Adipocyte (in vitro differentiated cells): ENCODE data around the gene TIMM17B.
"Not testable (repeated sequence)": the region's sequence is repeated elsewhere in the genome, so short reads cannot be mapped to it uniquely, and the experiment has no call there.

Source experiments
- DNase-seq: peaks from one replicate; pipeline ENCODE4 v3.0.0-alpha.2; 2015; ENCODE audit warnings: low read depth
- H3K27me3 ChIP-seq: replicated peaks from 2 replicates; pipeline ENCODE4 v1.7.0; 2013; ENCODE audit warnings: mild to moderate bottlenecking, low read length, moderate library complexity; ENCODE audit not compliant: control insufficient read depth, insufficient read depth
- H3K36me3 ChIP-seq: 2 replicates; pipeline ENCODE4 v1.7.0; 2013; ENCODE audit warnings: low read length, mild to moderate bottlenecking, moderate library complexity; ENCODE audit not compliant: control insufficient read depth, insufficient read depth, severe bottlenecking
- H3K4me1 ChIP-seq: 2 replicates; pipeline ENCODE4 v1.7.0; 2013; ENCODE audit warnings: mild to moderate bottlenecking, low read length, moderate library complexity; ENCODE audit not compliant: control insufficient read depth, insufficient read depth
- H3K4me3 ChIP-seq: 2 replicates; pipeline ENCODE4 v1.7.0; 2013; ENCODE audit warnings: mild to moderate bottlenecking, low read length, moderate library complexity
- H3K9ac ChIP-seq: 2 replicates; pipeline ENCODE4 v1.7.0; 2013; ENCODE audit warnings: mild to moderate bottlenecking, low read length, moderate library complexity
- H3K9me3 ChIP-seq: 2 replicates; pipeline ENCODE4 v1.7.0; 2013; ENCODE audit warnings: mild to moderate bottlenecking, low read length, moderate library complexity; ENCODE audit not compliant: control insufficient read depth

TIMM17B gene

GRCh38 chrX:48891402-48892288, 5.9 kb downstream of the TIMM17B start:
- peaks cover 3% of the 10 kb centered on the region for H3K27me3 ChIP-seq
- DNase-seq: peak; percentile 90
- peak overlapping the region; percentile 59 for H3K9ac ChIP-seq
- peak overlapping the region; percentile 71 for H3K4me3 ChIP-seq
- peaks cover 8% of the 10 kb centered on the region for H3K4me1 ChIP-seq
- H3K36me3 ChIP-seq: no peaks in the 10 kb centered on the region
- H3K9me3 ChIP-seq: no peaks in the 10 kb centered on the region

GRCh38 chrX:48890934-48891401, 6.6 kb downstream of the TIMM17B start:
- Histone ChIP-seq H3K9ac (peak overlapping the region; percentile 59), H3K36me3 (no peaks in the 10 kb centered on the region), H3K4me1 (peaks cover 5% of the 10 kb centered on the region), H3K4me3 (peak overlapping the region; percentile 47), H3K27me3 (peaks cover 3% of the 10 kb centered on the region), H3K9me3 (no peaks in the 10 kb centered on the region)
- peak; percentile 36 for DNase-seq

GRCh38 chrX:48890296-48890925, 7.2 kb downstream of the TIMM17B start:
- Histone ChIP-seq H3K27me3 (peaks cover 3% of the 10 kb centered on the region), H3K4me1 (peaks cover 5% of the 10 kb centered on the region), H3K4me3 (peak overlapping the region; percentile 47), H3K9me3 (no peaks in the 10 kb centered on the region), H3K9ac (peak overlapping the region; percentile 59), H3K36me3 (no peaks in the 10 kb centered on the region)
- no peak for DNase-seq

- H3K27me3 ChIP-seq, H3K9me3 ChIP-seq, H3K36me3 ChIP-seq, DNase-seq, H3K4me1 ChIP-seq, H3K9ac ChIP-seq, H3K4me3 ChIP-seq: not testable (repeated sequence)
Measured at GRCh38 chrX:48886586-48886985, 11.0 kb downstream of the TIMM17B start.

GRCh38 chrX:48883729-48884128, 13.8 kb downstream of the TIMM17B start:
- Histone ChIP-seq H3K36me3 (no peaks in the 10 kb centered on the region), H3K4me1 (no peaks in the 10 kb centered on the region), H3K4me3 (no peak overlapping the region), H3K27me3 (peaks cover 11% of the 10 kb centered on the region), H3K9me3 (no peaks in the 10 kb centered on the region), H3K9ac (no peak overlapping the region)
- no peak for DNase-seq

- H3K4me1 ChIP-seq, H3K27me3 ChIP-seq, DNase-seq, H3K36me3 ChIP-seq, H3K9ac ChIP-seq, H3K4me3 ChIP-seq, H3K9me3 ChIP-seq: not testable (repeated sequence)
Measured at GRCh38 chrX:48876944-48877343, 20.6 kb downstream of the TIMM17B start.

GRCh38 chrX:48872017-48872416, 25.6 kb downstream of the TIMM17B start:
- not testable (repeated sequence) for H3K9me3 ChIP-seq, DNase-seq

GRCh38 chrX:48864210-48864609, 33.4 kb downstream of the TIMM17B start:
- DNase-seq: no peak
- Histone ChIP-seq H3K4me1 (no peaks in the 10 kb centered on the region), H3K9ac (no peak overlapping the region), H3K27me3 (peaks cover 9% of the 10 kb centered on the region), H3K36me3 (no peaks in the 10 kb centered on the region), H3K4me3 (no peak overlapping the region), H3K9me3 (peaks cover 8% of the 10 kb centered on the region)

More at GRCh38 chrX:48872017-48872416, 25.6 kb downstream of the TIMM17B start:
- not testable (repeated sequence) for H3K27me3 ChIP-seq, H3K9ac ChIP-seq, H3K4me3 ChIP-seq, H3K4me1 ChIP-seq, H3K36me3 ChIP-seq

GRCh38 chrX:48854898-48855297, 42.7 kb downstream of the TIMM17B start:
- Histone ChIP-seq H3K9ac (no peak overlapping the region), H3K4me3 (no peak overlapping the region), H3K9me3 (peaks cover 5% of the 10 kb centered on the region), H3K4me1 (no peaks in the 10 kb centered on the region), H3K36me3 (no peaks in the 10 kb centered on the region), H3K27me3 (peaks cover 6% of the 10 kb centered on the region)
- peak; percentile 4 for DNase-seq

- DNase-seq, H3K27me3 ChIP-seq, H3K4me1 ChIP-seq, H3K36me3 ChIP-seq, H3K4me3 ChIP-seq, H3K9ac ChIP-seq, H3K9me3 ChIP-seq: not testable (repeated sequence)
Measured at GRCh38 chrX:48854121-48854804, 43.3 kb downstream of the TIMM17B start.

GRCh38 chrX:48853494-48853893, 44.1 kb downstream of the TIMM17B start:
- not testable (repeated sequence) for DNase-seq, H3K4me1 ChIP-seq, H3K4me3 ChIP-seq, H3K9ac ChIP-seq, H3K9me3 ChIP-seq, H3K36me3 ChIP-seq
- H3K27me3 ChIP-seq: peaks cover 13% of the 10 kb centered on the region
